K562 (cell line): ENCODE results near the gene MT1A. TPM values are rescaled to one million over a fixed set of nuclear protein-coding genes. Genes with fewer than 3 reads are reported as not detected.
A peak's percentile ranks its signal among the peaks of the same experiment; 100 is the strongest.

Source experiments
- BRCA1 ChIP-seq, 2 experiments: fragments of 450-650 bp in 1 of 2; sonication (generic) in 1 of 2; formaldehyde crosslinking in 1 of 2; IDR thresholded peaks; 2 replicates each; pipeline versions ENCODE4 v1.5.0 to v1.6.1; 2017 to 2020; ENCODE audit warnings: mild to moderate bottlenecking in 1 of 2, missing genetic modification reagents in 1 of 2
- CEBPZ ChIP-seq: fragments of 150-350 bp; IDR thresholded peaks from 2 replicates; pipeline ENCODE4 v1.6.1; 2014; ENCODE audit warnings: low read depth, mild to moderate bottlenecking, low read length, borderline replicate concordance
- CHD1 ChIP-seq: fragments of 200-600 bp; sonication (generic); IDR thresholded peaks from one replicate; pipeline ENCODE4 v1.6.1; 2012; ENCODE audit warnings: mild to moderate bottlenecking, moderate library complexity, low read length, inconsistent platforms
- CHD2 ChIP-seq: IDR thresholded peaks from 2 replicates; pipeline ENCODE4 v1.6.1; 2011; ENCODE audit warnings: low read depth, low read length
- GATA2 ChIP-seq: sonication (generic); formaldehyde crosslinking; IDR thresholded peaks from 2 replicates; pipeline ENCODE4 v1.4.0; 2020; ENCODE audit warnings: mild to moderate bottlenecking, missing genetic modification reagents
- GATAD2A ChIP-seq: fragments of 450-650 bp; IDR thresholded peaks from 2 replicates; pipeline ENCODE4 v1.6.1; 2017
- MCM3 ChIP-seq: fragments of 450-650 bp; IDR thresholded peaks from 2 replicates; pipeline ENCODE4 v1.6.1; 2016
- MED1 ChIP-seq: sonication (generic); formaldehyde crosslinking; IDR thresholded peaks from 2 replicates; pipeline ENCODE4 v1.8.1; 2023; ENCODE audit warnings: missing genetic modification reagents, borderline replicate concordance
- POLR2B ChIP-seq: fragments of 450-650 bp; IDR thresholded peaks from 2 replicates; pipeline ENCODE4 v1.6.1; 2018; ENCODE audit warnings: low read depth; ENCODE audit not compliant: partially characterized antibody
- POLR2G ChIP-seq: fragments of 200-400 bp; formaldehyde crosslinking; IDR thresholded peaks from 2 replicates; pipeline ENCODE4 v1.6.1; 2017; ENCODE audit warnings: low read depth, mild to moderate bottlenecking, antibody characterized with exemption, low read length, moderate library complexity
- RFX5 ChIP-seq: IDR thresholded peaks from 2 replicates; pipeline ENCODE4 v1.6.1; 2011; ENCODE audit warnings: low read depth, mild to moderate bottlenecking, improper control_type of control experiment, low read length
- RFX7 ChIP-seq: fragments of 250-450 bp; sonication (Bioruptor Pico); IDR thresholded peaks from 2 replicates; pipeline ENCODE4 v1.5.1; 2021; ENCODE audit warnings: mild to moderate bottlenecking
- SAFB ChIP-seq: fragments of 200-400 bp; formaldehyde crosslinking; IDR thresholded peaks from 2 replicates; pipeline ENCODE4 v1.6.1; 2017; ENCODE audit warnings: low read depth, low read length, borderline replicate concordance
- TAL1 ChIP-seq: fragments of 450-650 bp; IDR thresholded peaks from 2 replicates; pipeline ENCODE4 v1.6.1; 2016; ENCODE audit warnings: mild to moderate bottlenecking
- TGIF2 ChIP-seq: sonication (generic); formaldehyde crosslinking; IDR thresholded peaks from 2 replicates; pipeline ENCODE4 v1.8.1; 2022; ENCODE audit warnings: mild to moderate bottlenecking, missing genetic modification reagents, moderate library complexity
- WHSC1 ChIP-seq: IDR thresholded peaks from one replicate; pipeline ENCODE4 v1.6.1; 2012; ENCODE audit warnings: low read length, control low read depth, inconsistent platforms
- ZC3H8 ChIP-seq: fragments of 450-650 bp; IDR thresholded peaks from 2 replicates; pipeline ENCODE4 v1.6.1; 2017
- ZNF436 ChIP-seq: fragments of 250-450, 450-650 bp; sonication (Bioruptor Pico); formaldehyde crosslinking; IDR thresholded peaks from 2 replicates; pipeline ENCODE4 v1.7.0; 2020; ENCODE audit warnings: mild to moderate bottlenecking
- polyA plus RNA-seq, 8 experiments: library from polyadenylated mRNA; depleted of rRNA in 4 of 8; stranded (reverse) in 5 of 8; unstranded in 3 of 8; fragments of >200 nt; fragmentation: Nextera tagmentation in 2 of 8; fragmentation: Illumina TruSeq in 1 of 8; extraction: Ambion mirVana in 2 of 8; extraction: Trizol in 1 of 8; gene quantifications; 2 replicates each; pipeline versions ENCODE4 v1.2.1 to v1.2.3, GENCODE V29; 2011 to 2014; ENCODE audit warnings: inconsistent platforms in 1 of 8, missing spikeins in 1 of 8
- total RNA-seq, 7 experiments: library from RNA; depleted of rRNA in 6 of 7; stranded (reverse); fragments of >200 nt in 6 of 7; fragmentation: Illumina TruSeq in 2 of 7; extraction: Trizol in 2 of 7; gene quantifications; 2 replicates each; pipeline versions ENCODE4 v1.2.1 to v1.2.3, GENCODE V29; 2011 to 2021; ENCODE audit warnings: low replicate concordance in 1 of 7
- TF ChIP-seq, protein P1 (sequence below): sonication (generic); formaldehyde crosslinking; IDR thresholded peaks from 2 replicates; pipeline ENCODE4 v1.8.1; 2022; ENCODE audit warnings: missing genetic modification reagents
- TF ChIP-seq, protein P2 (sequence below): fragments of 450-650 bp; IDR thresholded peaks from 2 replicates; pipeline ENCODE4 v1.6.1; 2018; ENCODE audit warnings: mild to moderate bottlenecking, low read depth; ENCODE audit not compliant: partially characterized antibody
- TF ChIP-seq, protein P3 (sequence below): fragments of 450-650 bp; IDR thresholded peaks from 2 replicates; pipeline ENCODE4 v1.6.1; 2014; ENCODE audit warnings: low read depth, mild to moderate bottlenecking, moderate library complexity, borderline replicate concordance
- TF ChIP-seq, protein P4 (sequence below): sonication (generic); IDR thresholded peaks from 2 replicates; pipeline ENCODE4 v1.6.1; 2016

The MT1A gene
- total and polyA plus RNA-seq, 9 of the 15 experiments (the other 6 are each of a cell fraction or from before 2014, with no cell fraction given) = 0.23 TPM; not detected in 8

- TF ChIP-seq, protein P1, sequence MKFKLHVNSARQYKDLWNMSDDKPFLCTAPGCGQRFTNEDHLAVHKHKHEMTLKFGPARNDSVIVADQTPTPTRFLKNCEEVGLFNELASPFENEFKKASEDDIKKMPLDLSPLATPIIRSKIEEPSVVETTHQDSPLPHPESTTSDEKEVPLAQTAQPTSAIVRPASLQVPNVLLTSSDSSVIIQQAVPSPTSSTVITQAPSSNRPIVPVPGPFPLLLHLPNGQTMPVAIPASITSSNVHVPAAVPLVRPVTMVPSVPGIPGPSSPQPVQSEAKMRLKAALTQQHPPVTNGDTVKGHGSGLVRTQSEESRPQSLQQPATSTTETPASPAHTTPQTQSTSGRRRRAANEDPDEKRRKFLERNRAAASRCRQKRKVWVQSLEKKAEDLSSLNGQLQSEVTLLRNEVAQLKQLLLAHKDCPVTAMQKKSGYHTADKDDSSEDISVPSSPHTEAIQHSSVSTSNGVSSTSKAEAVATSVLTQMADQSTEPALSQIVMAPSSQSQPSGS = no peak
- TF ChIP-seq RFX5 = no peak
- TF ChIP-seq CHD2 = no peak
- no peak for TF ChIP-seq GATAD2A
- no peak for TF ChIP-seq TAL1
- TF ChIP-seq MCM3 = no peak
- TF ChIP-seq POLR2B = no peak
- no peak for TF ChIP-seq BRCA1 (IDR thresholded peaks at IDR 0.05)
- no peak for TF ChIP-seq BRCA1 (CRISPR knock-in tag; IDR thresholded peaks at IDR 0.05)
- no peak for TF ChIP-seq WHSC1
- TF ChIP-seq, protein P2, sequence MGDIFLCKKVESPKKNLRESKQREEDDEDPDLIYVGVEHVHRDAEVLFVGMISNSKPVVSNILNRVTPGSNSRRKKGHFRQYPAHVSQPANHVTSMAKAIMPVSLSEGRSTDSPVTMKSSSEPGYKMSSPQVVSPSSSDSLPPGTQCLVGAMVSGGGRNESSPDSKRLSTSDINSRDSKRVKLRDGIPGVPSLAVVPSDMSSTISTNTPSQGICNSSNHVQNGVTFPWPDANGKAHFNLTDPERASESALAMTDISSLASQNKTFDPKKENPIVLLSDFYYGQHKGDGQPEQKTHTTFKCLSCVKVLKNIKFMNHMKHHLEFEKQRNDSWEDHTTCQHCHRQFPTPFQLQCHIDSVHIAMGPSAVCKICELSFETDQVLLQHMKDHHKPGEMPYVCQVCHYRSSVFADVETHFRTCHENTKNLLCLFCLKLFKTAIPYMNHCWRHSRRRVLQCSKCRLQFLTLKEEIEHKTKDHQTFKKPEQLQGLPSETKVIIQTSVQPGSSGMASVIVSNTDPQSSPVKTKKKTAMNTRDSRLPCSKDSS = no peak
- TF ChIP-seq POLR2G = no peak
- TF ChIP-seq, protein P3, sequence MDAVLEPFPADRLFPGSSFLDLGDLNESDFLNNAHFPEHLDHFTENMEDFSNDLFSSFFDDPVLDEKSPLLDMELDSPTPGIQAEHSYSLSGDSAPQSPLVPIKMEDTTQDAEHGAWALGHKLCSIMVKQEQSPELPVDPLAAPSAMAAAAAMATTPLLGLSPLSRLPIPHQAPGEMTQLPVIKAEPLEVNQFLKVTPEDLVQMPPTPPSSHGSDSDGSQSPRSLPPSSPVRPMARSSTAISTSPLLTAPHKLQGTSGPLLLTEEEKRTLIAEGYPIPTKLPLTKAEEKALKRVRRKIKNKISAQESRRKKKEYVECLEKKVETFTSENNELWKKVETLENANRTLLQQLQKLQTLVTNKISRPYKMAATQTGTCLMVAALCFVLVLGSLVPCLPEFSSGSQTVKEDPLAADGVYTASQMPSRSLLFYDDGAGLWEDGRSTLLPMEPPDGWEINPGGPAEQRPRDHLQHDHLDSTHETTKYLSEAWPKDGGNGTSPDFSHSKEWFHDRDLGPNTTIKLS = no peak
- TF ChIP-seq CEBPZ = no peak
- TF ChIP-seq GATA2 = no peak
- no peak for TF ChIP-seq SAFB
- TF ChIP-seq, protein P4, sequence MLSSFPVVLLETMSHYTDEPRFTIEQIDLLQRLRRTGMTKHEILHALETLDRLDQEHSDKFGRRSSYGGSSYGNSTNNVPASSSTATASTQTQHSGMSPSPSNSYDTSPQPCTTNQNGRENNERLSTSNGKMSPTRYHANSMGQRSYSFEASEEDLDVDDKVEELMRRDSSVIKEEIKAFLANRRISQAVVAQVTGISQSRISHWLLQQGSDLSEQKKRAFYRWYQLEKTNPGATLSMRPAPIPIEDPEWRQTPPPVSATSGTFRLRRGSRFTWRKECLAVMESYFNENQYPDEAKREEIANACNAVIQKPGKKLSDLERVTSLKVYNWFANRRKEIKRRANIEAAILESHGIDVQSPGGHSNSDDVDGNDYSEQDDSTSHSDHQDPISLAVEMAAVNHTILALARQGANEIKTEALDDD = no peak
- TF ChIP-seq ZC3H8 = no peak
- peak; percentile 7 for TF ChIP-seq CHD1
- peak; percentile 59; the same call in 1 of the 2 replicates for TF ChIP-seq ZNF436 (CRISPR knock-in tag)
- TF ChIP-seq TGIF2 (CRISPR knock-in tag) = no peak
- no peak for TF ChIP-seq RFX7 (CRISPR knock-in tag)
- TF ChIP-seq MED1 (CRISPR knock-in tag) = no peak
Observed at GRCh38 chr16:56609463-56609921, 29.0 kb upstream of the MT1A start (continued).
